Common myeloid progenitor, CD34-positive (primary cell): ENCODE data around the gene SIRT6.
A peak's percentile ranks its signal among the peaks of the same experiment; 100 is the strongest.

Experiments used
- CTCF ChIA-PET: fragments of 350-600 bp; sonication (Branson Sonifier 250); formaldehyde crosslinking; loops from one replicate; lab custom pipeline; 2021; ENCODE audit warnings: antibody characterized with exemption; lab: Charles Lee
- POLR2A ChIA-PET: fragments of 350-600 bp; sonication (Branson Sonifier 250); formaldehyde crosslinking; loops from one replicate; lab custom pipeline; 2021; ENCODE audit warnings: antibody characterized with exemption; lab: Charles Lee
- DNase-seq, 3 donors: peaks; one replicate each; pipeline versions ENCODE4 v3.0.0 to v3.0.0-alpha.2; 2013
- H3K27ac ChIP-seq, 2 experiments: 1 replicate in 1 of 2; 2 replicates in 1 of 2; pipeline ENCODE4 v1.7.0; 2013; ENCODE audit warnings: inconsistent platforms in 2 of 2, low read length in 2 of 2, mild to moderate bottlenecking in 2 of 2, low read depth in 1 of 2, moderate library complexity in 1 of 2; ENCODE audit not compliant: severe bottlenecking in 2 of 2, insufficient read depth in 1 of 2, poor library complexity in 1 of 2
- H3K27me3 ChIP-seq, 5 experiments: replicated peaks in 2 of 5; 1 replicate in 3 of 5; 2 replicates in 2 of 5; pipeline versions ENCODE4 v1.6.1 to v1.7.0; 2013; ENCODE audit warnings: low read length in 4 of 5, mild to moderate bottlenecking in 2 of 5, moderate library complexity in 2 of 5, inconsistent platforms in 1 of 5; ENCODE audit not compliant: insufficient read depth in 5 of 5, control insufficient read depth in 4 of 5
- H3K36me3 ChIP-seq, 4 experiments: 1 replicate in 2 of 4; 2 replicates in 2 of 4; pipeline versions ENCODE4 v1.6.1 to v1.7.0; 2013; ENCODE audit warnings: low read length in 3 of 4, control low read depth in 1 of 4, mild to moderate bottlenecking in 1 of 4; ENCODE audit not compliant: control insufficient read depth in 4 of 4, insufficient read depth in 4 of 4
- H3K4me1 ChIP-seq, 4 experiments: 1 replicate in 3 of 4; 2 replicates in 1 of 4; pipeline versions ENCODE4 v1.6.1 to v1.7.1; 2013; ENCODE audit warnings: low read length in 3 of 4, mild to moderate bottlenecking in 3 of 4, control low read depth in 1 of 4, inconsistent platforms in 1 of 4, moderate library complexity in 1 of 4; ENCODE audit not compliant: control insufficient read depth in 4 of 4, insufficient read depth in 4 of 4; ENCODE audit errors: control extremely low read depth in 1 of 4
- H3K4me3 ChIP-seq, 7 experiments: 1 replicate in 4 of 7; 2 replicates in 3 of 7; pipeline versions ENCODE4 v1.5.1 to v1.7.0; 2013; ENCODE audit warnings: mild to moderate bottlenecking in 7 of 7, low read length in 6 of 7, moderate library complexity in 6 of 7, inconsistent platforms in 2 of 7, low read depth in 2 of 7, control low read depth in 1 of 7; ENCODE audit not compliant: insufficient read depth in 4 of 7, control insufficient read depth in 1 of 7; ENCODE audit errors: extremely low read depth in 1 of 7
- H3K9me3 ChIP-seq, 5 experiments: 1 replicate in 4 of 5; 2 replicates in 1 of 5; pipeline versions ENCODE4 v1.6.1 to v1.7.1; 2013; ENCODE audit warnings: low read length in 4 of 5, mild to moderate bottlenecking in 2 of 5, inconsistent platforms in 1 of 5, low read depth in 1 of 5, moderate library complexity in 1 of 5; ENCODE audit not compliant: control insufficient read depth in 4 of 5, insufficient read depth in 2 of 5; ENCODE audit errors: control extremely low read depth in 1 of 5
- WGBS: methylation state at CpG from one replicate; pipeline ENCODE4 v1.1.5; 2013; ENCODE audit not compliant: insufficient coverage; 5-methylcytosine and 5-hydroxymethylcytosine counted together

SIRT6 gene

GRCh38 chr19:4185413-4186086 lies 3.2 kb upstream of the SIRT6 start:
- Histone ChIP-seq H3K27me3 (peaks cover 0 to 3% (median 0%) of the 10 kb centered on the region in 5 experiments), H3K4me3 (no peak overlapping the region), H3K9me3 (no peaks in the 10 kb centered on the region), H3K36me3 (peaks cover 0 to 2% (median 0%) of the 10 kb centered on the region in 4 experiments), H3K27ac (no peak overlapping the region), H3K4me1 (peaks cover 0 to 23% (median 16%) of the 10 kb centered on the region in 4 experiments)
- WGBS = 78% methylated on average over 9 of the region's 9 CpGs
- DNase-seq = no peak
- CTCF ChIA-PET = no interaction called here
- POLR2A ChIA-PET = no interaction called here

DNA sequence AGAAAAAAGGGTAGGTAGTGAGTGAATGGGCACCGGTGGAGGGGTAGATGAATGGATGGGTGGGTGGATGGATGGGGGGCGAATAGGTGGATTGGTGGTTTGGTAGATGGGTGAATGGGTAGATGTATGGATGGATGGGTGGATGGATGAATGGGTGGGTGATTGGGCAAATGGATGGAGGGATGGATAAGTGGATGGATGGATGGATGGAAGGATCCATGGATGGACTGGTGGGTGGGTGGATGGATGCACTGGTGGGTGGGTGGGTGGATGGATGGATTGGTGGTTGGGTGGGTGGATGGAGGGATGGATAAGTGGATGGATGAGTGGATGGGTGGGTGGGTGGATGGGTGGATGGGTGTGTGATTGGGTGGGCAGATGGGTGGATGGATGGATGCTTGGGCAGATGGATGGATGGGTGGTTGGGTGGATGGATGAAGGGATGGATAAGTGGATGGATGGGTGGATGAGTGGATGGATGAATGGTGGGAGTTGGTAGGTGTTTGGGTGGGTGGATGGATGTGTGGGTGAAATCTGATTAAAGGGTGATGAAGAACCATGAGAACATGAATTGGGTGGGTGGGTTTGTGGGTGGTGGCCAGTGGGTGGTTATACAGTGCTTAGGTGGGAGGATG lies 2.5 kb upstream of the SIRT6 start:
- Histone ChIP-seq H3K27ac (no peak overlapping the region), H3K4me3 (no peak overlapping the region), H3K9me3 (no peaks in the 10 kb centered on the region), H3K36me3 (peaks cover 0 to 2% (median under 1%) of the 10 kb centered on the region in 4 experiments), H3K27me3 (peaks cover 0 to 3% (median 0%) of the 10 kb centered on the region in 5 experiments), H3K4me1 (peaks cover 0 to 27% (median 16%) of the 10 kb centered on the region in 4 experiments)
- 100% methylated on average over 2 of the region's 2 CpGs for WGBS
- POLR2A ChIA-PET = no interaction called here
- no peak for DNase-seq
- CTCF ChIA-PET = interaction anchor here (0.9 to 1.0 kb wide), 2 partner anchors 19 to 44 kb away, joined by 3 to 4 read pairs; no protein-coding TSS in a partner anchor

- H3K27ac ChIP-seq = no peak overlapping the region
- CTCF ChIA-PET = interaction anchor here (0.9 to 1.0 kb wide), 2 partner anchors 19 to 43 kb away, joined by 3 to 4 read pairs; no protein-coding TSS in a partner anchor
- H3K36me3 ChIP-seq = peaks cover 0 to 6% (median 3%) of the 10 kb centered on the region in 4 experiments
- 64% methylated on average over 19 of the region's 23 CpGs for WGBS
- POLR2A ChIA-PET = no interaction called here
- DNase-seq = no peak
- H3K27me3 ChIP-seq = peaks cover 0 to 3% (median 0%) of the 10 kb centered on the region in 5 experiments
- no peaks in the 10 kb centered on the region for H3K9me3 ChIP-seq
- H3K4me1 ChIP-seq = peaks cover 0 to 27% (median 16%) of the 10 kb centered on the region in 4 experiments
- H3K4me3 ChIP-seq = no peak overlapping the region
Observed at GRCh38 chr19:4183967-4184717, 1.8 kb upstream of the SIRT6 start.

DNA sequence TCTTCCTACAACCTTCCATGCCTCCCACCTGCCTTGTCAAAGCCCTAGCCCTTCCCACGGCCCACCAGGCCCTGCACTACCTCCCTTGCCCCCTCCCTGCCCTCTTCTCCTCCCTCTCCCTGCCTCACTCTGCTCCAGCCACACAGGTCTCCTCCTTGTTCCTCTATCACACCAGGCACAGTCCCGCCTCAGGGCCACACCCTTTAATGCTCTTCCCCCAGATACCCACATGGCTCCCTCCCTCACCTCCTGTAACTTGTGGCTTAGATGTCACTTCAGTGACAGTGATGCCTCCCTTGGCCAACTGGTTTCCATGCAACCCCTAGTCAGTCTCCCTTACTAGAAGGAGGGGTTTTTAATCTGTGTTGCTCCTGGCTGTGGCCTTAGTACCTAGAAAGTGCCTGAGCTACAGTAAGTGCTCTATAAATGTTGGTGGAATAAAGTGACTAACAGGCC lies 1.3 kb downstream of the SIRT6 start:
- peak in 1 of 3 donors; percentile 41 for DNase-seq
- CTCF ChIA-PET = no interaction called here
- Histone ChIP-seq H3K4me1 (peaks cover 0 to 27% (median 16%) of the 10 kb centered on the region in 4 experiments), H3K36me3 (peaks cover 2 to 16% (median 8%) of the 10 kb centered on the region in 4 experiments), H3K27me3 (peaks cover 0 to 3% (median 0%) of the 10 kb centered on the region in 5 experiments), H3K27ac (no peak overlapping the region), H3K4me3 (peak overlapping the region in 1 of 7 experiments; percentile 96), H3K9me3 (no peaks in the 10 kb centered on the region)
- POLR2A ChIA-PET = no interaction called here
- 79% methylated on average over 2 of the region's 2 CpGs for WGBS

DNA sequence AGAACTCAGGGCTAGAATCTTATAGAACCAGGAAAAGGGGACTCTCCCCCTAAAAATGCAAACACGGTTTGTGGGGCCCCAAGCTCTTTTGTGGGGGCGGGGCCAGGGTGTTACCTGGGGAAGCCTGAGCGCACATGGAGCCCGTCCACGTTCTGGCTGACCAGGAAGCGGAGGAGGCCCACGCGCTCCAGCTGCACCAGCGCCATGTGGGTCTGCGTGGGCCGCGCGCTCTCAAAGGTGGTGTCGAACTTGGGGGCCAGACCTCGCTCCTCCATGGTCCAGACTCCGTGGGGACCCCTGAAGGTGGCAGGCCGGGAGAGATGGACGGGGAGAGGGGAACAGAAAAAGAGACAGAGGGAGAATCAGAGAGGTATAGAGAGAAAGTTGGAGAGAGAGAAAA lies 3.4 kb downstream of the SIRT6 start:
- peaks cover 0 to 27% (median 16%) of the 10 kb centered on the region in 4 experiments for H3K4me1 ChIP-seq
- POLR2A ChIA-PET = no interaction called here
- DNase-seq = no peak
- H3K27me3 ChIP-seq = no peaks in the 10 kb centered on the region
- peaks cover 2 to 26% (median 16%) of the 10 kb centered on the region in 4 experiments for H3K36me3 ChIP-seq
- WGBS = 98% methylated on average over 10 of the region's 18 CpGs
- H3K4me3 ChIP-seq = no peak overlapping the region
- no peaks in the 10 kb centered on the region for H3K9me3 ChIP-seq
- CTCF ChIA-PET = no interaction called here
- H3K27ac ChIP-seq = no peak overlapping the region

GRCh38 chr19:4177146-4177545 lies 5.2 kb downstream of the SIRT6 start:
- POLR2A ChIA-PET = interaction anchor here (0.6 kb wide), 1 partner anchor 1011 kb away, joined by 5 read pairs; no protein-coding TSS in a partner anchor
- H3K36me3 ChIP-seq = peaks cover 2 to 26% (median 16%) of the 10 kb centered on the region in 4 experiments
- no peak overlapping the region for H3K27ac ChIP-seq
- H3K4me3 ChIP-seq = no peak overlapping the region
- DNase-seq = no peak
- peaks cover 0 to 14% (median 2%) of the 10 kb centered on the region in 5 experiments for H3K27me3 ChIP-seq
- CTCF ChIA-PET = no interaction called here
- peaks cover 0 to 26% (median 12%) of the 10 kb centered on the region in 4 experiments for H3K4me1 ChIP-seq
- WGBS = 94% methylated on average over 4 of the region's 5 CpGs
- H3K9me3 ChIP-seq = no peaks in the 10 kb centered on the region
